HG02981 (cell line): ENCODE data around the gene DCAF5.
"Not testable (repeated sequence)": the region's sequence is repeated elsewhere in the genome, so short reads cannot be mapped to it uniquely, and the experiment has no call there.

ENCODE experiments used
- ATAC-seq: cut with Tn5 transposase; IDR thresholded peaks from one replicate; pipeline ENCODE4 v1.9.1; 2021; ENCODE audit warnings: mild to moderate bottlenecking, moderate library complexity; ENCODE audit not compliant: unreplicated experiment

Gene DCAF5

DNA sequence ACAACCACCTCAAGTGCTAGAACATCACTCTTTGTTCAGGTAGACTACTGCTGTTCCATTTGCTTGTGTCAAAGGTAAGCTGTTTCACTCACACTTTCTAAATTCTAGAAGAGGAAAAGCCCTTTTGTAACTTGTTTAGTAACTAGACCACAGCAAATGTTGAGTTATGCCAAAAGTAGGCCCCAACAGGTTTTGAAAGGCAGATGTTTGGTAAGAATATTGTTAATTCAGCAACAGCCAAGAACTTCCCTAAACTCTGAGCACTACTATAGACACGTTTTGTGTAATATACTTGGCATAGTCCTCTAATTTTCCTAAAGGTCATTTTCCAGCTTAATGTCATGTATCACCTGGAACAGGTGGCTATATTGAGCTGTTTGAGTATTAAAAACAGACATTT, 79.0 kb downstream of the DCAF5 start:
- no peak for ATAC-seq

DNA sequence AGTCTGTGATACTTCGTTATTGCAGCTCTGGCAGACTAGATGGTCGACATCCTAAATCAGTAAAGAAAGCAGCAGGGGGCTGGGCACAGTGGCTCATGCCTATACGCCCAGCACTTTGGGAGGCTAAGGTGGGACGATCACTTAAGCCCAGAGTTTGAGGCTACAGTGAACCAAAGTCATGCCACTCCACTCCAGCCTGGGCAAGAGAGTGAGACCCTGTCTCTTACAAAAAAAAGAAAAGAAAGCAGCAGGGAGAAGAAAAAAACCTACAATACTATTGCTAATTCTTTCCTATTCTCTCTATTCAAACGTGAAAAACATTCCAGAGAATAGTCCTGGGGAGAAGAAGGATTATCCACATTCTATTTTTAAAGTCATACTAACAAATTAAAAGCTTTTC, 79.5 kb downstream of the DCAF5 start:
- ATAC-seq = no peak

DNA sequence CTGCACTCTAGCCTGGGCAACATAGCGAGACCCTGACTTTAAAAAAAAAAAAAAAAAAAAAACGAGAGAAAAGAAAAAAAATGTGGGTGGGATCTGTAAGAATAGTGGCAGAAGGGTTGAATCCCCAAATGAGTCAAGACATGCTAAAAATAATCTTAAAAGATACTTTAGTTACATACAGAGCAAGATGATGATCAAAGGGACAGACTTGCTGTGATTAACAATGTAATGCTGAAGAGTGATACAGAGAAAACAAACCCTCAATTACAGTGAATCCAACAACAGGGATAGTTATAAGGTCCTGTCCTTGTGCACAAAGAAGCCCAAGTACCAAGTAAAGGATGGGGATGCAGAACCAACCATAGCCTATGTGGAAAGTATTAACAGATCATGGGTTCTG, 80.3 kb downstream of the DCAF5 start:
- no peak for ATAC-seq

DNA sequence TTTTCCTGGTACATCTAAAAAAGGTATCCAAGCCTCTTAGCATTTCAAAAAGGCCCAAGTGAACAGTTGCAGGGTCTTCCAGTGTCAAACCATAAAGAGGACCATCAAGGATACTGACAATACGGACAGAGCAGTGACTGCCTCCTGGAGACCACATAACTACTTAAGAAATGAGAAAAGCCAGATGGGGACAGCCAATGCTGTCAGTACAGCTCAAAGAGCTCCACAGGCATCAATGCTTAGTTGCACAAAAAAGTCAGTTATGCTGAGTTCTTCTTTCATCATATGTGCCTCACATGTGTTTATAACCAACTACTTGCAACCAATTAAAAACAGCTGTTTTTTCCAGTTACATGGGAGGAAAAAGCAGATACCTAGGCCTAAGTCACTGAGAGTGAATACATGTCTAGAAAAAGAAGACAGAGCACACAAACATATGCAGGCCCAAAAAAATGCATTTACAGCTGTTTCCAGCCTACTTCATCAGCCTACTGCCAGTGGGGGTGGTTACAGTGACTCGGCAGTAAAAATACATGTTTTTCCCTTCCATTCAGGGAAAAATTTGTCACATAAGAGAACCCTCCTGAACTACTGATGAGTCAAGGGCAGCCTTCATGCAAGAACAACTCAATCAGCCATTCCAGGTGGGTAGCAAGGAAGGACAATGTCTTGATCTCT, 84.0 kb downstream of the DCAF5 start:
- no peak for ATAC-seq

DNA sequence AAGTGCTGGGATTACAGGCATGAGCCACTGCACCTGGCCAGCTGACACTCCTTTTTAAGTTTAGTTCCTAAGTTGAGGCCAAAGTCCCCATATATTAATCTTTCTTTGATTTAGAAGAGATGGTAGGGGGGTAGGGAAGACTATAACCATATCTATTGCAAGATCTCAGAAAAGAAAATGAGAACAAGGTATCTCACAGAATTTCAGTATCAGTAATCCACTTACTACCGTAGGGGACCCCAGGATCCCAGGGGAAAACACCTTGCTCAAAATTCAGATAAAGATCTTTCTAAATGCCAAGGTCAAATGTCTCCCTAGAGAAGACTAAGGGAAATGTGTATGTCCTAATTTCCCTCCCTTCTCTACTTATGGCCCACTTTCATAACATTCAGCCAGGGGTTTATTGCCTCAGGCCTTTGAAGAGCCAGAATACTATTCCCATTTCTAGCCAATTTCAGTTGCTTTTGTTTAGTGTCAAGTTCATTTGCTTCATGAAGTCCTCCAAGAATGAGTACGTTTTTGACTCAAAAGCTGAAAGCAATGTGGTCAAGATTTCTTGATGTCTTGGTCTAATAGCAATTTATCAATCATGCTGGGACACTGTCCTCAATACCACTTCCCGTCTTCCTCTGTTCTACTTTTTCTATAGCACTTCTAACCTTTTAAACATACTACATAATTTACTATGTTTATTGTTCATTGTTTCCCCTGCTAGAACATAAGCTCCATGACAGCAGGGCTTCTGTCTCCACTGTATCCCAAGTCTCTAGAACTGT, 86.3 kb downstream of the DCAF5 start:
- ATAC-seq = no peak

DNA sequence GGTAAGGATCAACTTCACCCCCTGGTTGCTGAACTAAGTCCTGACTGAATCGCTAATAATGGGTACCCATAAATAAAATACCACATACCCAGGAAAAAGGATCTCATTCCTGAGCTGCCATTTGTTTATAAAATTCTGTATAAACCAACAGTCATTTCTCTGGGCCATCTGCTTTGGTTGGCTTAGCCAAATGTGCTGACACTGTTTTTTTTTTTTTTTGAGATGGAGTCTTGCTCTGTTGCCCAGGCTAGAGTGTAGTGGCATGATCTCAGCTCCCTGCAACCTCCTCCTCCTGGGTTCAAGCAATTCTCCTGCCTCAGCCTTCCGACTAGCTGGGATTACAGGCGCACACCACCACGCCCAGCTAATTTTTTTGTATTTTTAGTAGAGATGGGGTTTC, 87.0 kb downstream of the DCAF5 start:
- ATAC-seq = not testable (repeated sequence)

DNA sequence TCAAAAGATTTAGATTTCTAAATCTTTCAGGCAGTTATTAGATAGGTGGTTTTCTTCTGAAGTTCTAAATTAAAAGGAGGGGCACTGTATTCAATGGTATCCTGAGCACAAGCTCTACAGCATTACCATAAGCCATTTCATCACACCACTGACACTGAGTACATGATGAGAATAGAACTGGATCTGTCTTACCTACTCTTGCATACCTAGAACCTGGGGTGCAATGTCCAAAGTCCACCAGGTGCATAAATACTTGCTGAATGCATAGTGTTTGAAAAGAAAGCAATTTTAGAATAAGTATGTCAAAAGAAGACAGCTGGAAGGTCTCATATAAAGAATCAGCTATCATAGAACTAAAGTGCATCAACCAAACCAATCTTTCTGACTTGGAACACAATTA, 88.3 kb downstream of the DCAF5 start:
- no peak for ATAC-seq

DNA sequence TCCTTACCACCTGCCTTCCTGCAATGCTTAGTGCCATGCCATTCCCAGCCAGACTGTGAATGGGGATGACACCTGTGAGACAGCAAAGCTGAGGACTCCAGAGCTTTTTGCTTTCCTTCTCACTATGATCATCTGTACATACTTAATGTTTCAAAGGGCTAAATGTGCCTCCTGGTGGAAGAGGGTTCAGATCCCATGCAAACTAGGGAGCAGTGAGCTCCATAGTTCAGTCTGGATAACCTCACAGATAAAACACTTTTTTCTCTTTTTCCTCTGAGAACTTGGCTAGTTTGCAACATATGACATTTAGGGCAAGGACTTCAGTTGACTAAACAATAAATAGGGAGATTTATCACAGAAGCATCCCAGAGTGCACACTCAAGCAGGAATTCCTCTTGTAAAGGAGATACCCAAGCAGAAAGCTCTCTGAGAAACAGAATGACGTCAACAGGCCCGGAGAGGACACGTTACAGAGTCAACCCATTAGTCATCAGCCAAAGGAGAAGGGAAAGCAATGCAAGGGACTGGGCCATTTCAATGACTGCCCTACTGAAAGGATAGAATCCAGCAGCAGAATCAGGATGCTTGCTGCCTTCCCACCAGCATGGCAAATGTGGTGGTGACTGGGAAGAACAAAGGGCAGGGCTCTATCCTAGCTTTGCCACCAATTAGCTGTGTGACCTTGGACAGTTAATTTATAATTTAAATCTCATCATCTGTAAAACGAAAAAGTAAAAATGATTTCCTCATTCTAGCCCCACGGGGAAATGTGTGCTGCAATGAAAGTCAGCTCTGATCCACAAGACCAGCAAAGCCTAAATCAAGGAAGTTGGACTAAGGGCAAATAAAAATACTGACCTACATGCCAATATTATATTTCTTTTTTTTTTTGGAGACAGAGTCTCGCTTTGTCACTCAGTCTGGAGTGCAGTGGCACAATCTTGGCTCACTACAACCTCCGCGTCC, 93.0 kb downstream of the DCAF5 start:
- ATAC-seq = no peak

DNA sequence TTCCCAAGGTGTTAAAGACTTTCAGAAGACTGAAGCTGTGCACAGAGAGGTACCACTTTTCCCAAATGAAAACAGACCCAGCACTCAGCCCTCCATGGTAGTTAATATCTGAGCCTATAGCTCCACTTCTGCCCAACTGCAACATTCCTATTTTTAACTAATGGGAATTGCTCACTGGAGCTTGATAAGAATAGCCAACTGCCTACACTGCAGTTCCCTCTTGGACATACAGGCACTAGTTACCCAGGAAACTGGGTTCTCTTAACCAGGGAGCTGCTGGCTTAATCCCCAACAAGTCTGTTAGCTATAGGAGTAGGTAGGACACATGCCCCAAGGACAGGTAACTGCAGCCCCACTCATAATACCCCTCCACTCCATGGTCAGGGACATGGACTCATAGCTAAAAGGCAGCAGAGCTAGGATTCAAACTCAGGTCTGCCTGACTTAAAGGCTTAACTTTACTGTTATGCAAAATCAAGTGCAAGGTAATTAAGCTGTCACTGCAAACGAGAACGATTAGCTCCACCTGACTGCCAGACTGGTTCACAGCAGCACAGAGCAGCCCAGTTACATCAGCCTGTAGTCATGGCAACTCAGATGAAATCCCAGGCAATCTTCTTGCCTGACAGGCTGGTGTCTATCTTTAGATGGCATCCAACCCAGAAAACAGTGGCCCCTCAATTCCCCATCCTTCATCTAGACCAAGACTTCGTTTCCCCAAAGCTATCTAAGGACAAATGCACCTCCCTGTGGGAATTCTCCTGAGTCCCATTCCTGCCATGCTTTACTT, 96.7 kb downstream of the DCAF5 start:
- ATAC-seq = no peak

DNA sequence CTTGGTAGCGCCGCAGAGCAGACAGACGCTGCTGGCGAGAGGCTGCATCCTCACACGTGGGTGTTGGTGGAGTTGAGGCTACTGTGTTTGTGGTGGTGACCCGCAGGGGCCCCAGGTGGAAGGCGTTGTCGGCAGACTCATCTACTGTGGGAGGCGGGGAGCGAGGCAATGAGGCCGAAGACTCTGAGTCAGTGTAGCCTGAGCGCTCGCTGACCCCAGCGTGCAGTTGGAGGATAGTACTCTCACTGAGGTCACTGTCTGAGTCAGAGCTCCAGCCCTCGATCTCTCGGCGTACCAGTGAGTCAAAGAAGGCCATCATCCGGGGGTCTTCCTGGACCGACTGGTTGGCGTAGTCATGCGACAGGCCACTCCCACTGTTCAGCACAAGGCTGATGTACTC, 97.8 kb downstream of the DCAF5 start:
- no peak for ATAC-seq

DNA sequence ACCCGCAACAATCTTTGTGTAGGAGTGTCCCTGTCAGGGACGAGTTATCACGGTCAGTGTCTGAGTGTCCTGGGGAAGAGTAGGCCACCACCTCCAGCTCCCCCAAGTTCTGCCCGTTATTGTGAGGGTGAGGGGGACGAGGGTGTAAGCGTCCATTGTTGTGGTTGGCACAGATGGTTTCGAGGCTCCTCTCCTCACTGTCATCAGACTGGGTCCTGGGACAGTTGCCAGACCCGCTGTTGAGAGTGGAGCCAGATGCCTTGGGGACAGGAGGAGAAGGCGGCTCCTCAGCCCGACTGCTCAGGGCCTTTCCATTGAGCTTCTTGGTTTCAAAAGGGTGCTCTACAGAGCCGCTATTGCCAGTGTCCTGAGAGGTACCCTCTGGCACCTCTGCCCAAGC, 98.9 kb downstream of the DCAF5 start:
- ATAC-seq = no peak

DNA sequence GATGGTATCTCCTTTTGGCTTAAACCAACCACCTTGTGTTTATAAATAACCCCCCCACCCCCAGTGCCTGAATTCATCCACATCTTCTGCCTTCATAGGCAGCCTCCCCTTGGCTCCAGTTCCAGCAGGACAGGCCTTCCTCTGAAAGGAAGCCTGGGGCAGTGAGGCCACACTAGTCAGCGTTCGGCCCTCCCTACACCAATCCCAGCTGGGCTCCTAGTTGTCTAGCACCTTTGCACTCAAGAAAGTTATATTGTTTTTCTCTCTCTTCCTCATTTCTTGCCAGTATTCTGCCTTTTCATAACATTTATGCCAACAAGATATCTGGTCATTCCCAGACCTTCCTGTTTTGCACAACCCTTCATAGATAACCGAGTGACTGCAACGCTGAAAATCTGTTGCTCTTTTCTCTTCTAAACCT, 100.7 kb downstream of the DCAF5 start:
- no peak for ATAC-seq

DNA sequence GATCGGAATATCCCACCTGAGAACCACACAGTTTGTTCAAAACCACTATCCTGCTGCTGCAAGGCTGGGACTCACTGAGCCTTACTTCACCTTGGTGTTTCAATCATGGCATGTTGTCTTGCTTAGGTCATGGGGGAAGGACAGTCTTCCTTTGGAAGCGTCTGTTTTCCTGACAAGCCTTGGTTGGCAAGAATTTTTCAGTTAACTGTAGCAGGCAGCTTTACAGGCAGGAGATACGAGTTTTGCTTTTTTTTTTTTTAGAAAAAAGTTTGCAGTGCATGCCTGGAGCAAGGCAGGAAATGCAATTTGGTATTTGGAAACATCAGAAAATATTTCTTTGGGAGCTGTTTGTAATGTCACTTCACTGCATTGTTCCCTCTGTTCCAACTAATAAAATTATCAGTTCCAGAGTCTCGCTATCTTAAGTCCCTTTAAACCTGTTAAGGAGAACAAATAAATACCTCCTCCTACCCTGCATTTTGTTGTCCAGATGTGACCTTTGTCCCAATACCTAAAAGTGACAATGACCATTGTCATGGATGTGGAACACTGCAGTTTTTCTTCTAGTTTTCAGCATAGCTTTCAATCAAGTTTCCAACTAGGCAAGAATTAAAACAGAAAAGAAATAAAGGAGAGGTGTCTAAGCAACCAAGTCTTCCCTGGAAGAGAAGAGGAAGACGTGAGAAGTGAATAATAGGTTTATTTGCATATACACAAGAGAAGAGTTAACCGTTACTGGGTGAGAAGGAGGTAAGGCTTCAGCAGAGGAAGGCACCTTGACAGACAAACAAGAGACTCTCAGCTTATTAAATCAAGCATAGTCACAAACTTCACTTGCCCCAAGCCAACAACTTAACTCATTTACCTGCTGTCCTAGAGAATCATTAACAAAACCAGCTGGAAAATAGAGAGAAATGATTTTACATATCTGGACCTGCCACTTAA, 102.4 kb downstream of the DCAF5 start:
- no peak for ATAC-seq

DNA sequence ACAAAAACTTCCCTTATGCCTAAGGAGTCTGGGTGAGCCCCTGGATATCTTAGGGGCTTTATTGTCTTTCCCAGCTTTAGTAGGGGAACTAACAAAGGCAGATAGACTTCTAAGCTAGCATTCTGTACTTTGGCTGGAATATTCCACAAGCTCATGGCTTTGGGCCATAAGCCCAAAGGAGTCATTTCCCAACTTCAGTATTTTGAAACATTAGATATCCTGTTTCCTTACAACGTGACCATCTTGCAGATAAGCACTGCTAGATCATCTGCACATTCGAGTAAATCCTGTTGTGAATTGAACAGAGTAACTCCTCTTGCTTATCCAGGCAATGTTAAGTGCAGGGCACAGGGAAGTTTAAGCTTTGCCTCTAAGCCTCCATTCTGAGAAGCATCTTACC, 103.2 kb downstream of the DCAF5 start:
- no peak for ATAC-seq

DNA sequence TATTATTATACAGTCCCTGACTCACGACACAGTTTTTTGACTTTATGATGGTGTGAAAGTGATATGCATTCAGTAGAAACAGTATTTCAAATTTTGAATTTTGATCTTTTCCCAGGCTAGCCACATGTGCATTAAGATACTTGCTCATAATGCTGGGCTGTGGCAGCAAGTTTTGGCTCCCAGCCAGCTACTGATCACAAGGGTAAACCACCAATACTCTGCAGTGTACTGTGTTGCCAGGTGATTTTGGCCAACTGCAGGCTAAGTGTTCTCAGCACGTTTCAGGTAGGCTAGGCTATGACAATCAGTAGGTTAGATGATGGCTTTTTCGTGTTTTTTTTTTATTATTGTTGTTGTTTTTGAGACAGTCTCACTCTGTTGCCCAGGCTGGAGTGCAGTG, 104.5 kb downstream of the DCAF5 start:
- no peak for ATAC-seq

DNA sequence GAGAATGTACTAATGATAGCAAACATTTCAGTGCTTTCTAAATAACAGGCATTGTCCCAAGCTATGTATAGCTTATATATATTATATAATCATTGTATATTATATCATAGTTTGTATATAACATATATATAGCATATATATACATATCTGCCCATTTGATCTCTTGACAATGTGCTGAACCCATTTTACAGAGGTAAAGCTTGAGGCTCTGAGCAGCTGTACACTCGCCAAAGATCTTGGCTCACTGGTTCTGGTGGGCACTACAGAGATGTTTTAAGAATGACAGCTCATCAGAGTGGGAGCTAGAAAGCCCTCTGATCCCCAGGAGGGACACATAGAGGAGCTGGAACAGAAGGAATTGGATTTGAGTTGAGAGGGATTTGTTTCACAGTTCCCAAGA, 105.7 kb downstream of the DCAF5 start:
- no peak for ATAC-seq

DNA sequence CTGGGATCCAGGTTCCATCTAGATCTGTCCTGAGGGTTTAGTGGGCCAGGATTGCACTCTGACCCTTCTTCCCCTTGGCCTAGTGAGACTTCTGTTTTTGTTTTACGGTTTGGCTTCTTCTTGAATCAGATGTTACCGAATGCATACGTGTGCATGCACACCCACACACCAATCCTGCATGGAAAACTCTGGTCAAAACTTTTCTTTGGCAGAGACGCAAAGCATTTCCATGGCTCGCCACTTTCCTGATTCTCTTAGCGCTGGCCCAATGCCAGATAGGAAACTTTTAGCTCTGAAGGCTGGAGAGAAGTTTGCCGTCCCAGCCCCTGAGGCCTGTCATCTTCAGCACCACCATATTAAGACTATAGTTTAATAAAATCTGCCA, 106.5 kb downstream of the DCAF5 start:
- ATAC-seq = no peak

DNA sequence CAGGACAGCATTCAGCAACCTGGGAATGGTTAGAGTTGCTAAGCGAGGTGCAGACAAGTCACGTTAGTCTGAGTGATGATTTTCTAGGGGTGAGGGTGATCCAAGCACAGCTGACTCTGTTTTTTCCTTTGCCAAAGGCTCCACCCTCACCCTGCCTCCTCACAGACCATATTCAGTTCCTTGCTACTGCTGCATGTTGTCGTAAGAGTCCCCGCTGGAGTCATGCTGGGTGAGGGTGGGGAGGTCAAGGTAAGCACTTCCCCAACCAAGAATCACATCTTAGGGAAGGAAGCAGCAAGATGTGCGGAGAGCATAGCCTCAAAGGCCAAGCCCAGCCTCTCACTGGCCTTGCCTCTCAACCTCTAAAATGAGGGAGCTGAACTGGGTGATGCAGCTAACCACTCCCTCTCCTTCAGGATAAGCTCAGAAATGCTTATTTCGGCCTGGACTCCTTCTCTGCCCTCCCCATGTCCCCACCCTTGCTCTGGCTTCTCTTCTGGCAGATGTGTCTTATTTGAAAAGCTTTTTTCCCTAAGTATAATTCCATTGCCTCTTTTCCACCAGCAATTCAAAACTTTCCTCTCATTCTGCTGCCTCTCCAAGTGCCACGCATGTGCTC, 107.0 kb downstream of the DCAF5 start:
- ATAC-seq = no peak

DNA sequence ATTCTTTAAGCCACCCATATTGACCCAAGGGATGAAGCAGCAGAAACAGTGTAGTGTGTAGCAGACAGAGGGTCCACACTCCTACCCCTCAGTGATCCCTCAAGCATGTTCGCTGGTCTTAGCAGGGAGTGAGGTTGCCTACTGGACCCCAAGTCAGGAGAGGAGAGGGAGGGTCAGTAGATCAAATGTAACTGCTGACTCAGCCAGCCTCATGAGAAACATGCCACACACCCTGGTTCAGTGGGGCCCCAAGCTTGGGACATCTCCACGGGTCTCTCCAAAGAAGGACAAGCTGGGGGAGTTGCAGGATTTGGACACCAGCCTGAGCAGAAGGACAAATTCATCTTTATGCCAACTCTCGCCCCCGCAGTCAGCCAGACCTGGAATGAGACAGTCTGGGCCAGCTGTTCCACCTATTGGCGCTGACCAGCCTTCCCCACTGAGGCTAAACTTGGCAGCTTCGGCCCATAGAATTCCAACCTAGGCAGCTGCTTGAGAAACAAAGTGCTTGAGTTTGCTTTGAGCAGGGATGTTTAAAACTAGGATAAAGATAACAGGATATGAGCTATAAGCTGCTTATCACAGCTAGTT, 107.9 kb downstream of the DCAF5 start:
- ATAC-seq = no peak
